ENCODE results near the gene APOL2. TPM values are rescaled to one million over a fixed set of nuclear protein-coding genes. Genes with fewer than 3 reads are reported as not detected.

APOL2 gene
- polyA plus RNA-seq, 1 donor from 2014 or later, result not detected

GRCh38 chr22:36246718-36247117, 7.4 kb upstream of the APOL2 start:
- Histone ChIP-seq H3K4me2 (ENCODE audit: low read length) (no peak overlapping the region), H3K9ac (ENCODE audit: low read length) (no peak overlapping the region), H4K20me1 (ENCODE audit: insufficient read depth) (no peaks in the 10 kb centered on the region), H3K36me3 (ENCODE audit: insufficient read depth, low read length) (no peaks in the 10 kb centered on the region), H3K79me2 (replicated peaks; ENCODE audit: insufficient read depth, low read length) (no peaks in the 10 kb centered on the region), H3K4me3 (ENCODE audit: low read length) (no peak overlapping the region), H3K27me3 (ENCODE audit: insufficient read depth, low read depth, low read length) (no peaks in the 10 kb centered on the region), H3K27ac (ENCODE audit: low read length) (no peak overlapping the region), H3F3A (ENCODE audit: insufficient read depth, low read length, poor library complexity, severe bottlenecking) (no peaks in the 10 kb centered on the region), H2AFZ (ENCODE audit: low read depth, low read length) (no peak overlapping the region), H3K9me2 (ENCODE audit: insufficient read depth, low read length) (no peaks in the 10 kb centered on the region), H3K9me3 (ENCODE audit: low read length) (no peaks in the 10 kb centered on the region)
- no peak for TF ChIP-seq EP300 (conservative IDR thresholded peaks at IDR 0.05; ENCODE audit: poor library complexity, severe bottlenecking)
- TF ChIP-seq EZH2 (IDR thresholded peaks at IDR 0.05; ENCODE audit: borderline replicate concordance, insufficient read depth, low read length, poor library complexity, severe bottlenecking), result no peak
- no peak for TF ChIP-seq RAD21 (conservative IDR thresholded peaks at IDR 0.05)
- TF ChIP-seq POLR2AphosphoS5 (IDR thresholded peaks at IDR 0.05), result no peak
- no peak for TF ChIP-seq REST (IDR thresholded peaks at IDR 0.05; ENCODE audit: borderline replicate concordance)
- no peak for TF ChIP-seq CTCF (IDR thresholded peaks at IDR 0.05; ENCODE audit: poor library complexity, severe bottlenecking)
- no peak for TF ChIP-seq MXI1 (conservative IDR thresholded peaks at IDR 0.05; ENCODE audit: poor library complexity, severe bottlenecking)
- TF ChIP-seq TAF1 (IDR thresholded peaks at IDR 0.05; ENCODE audit: low read depth), result no peak
- no peak for TF ChIP-seq SMC3 (conservative IDR thresholded peaks at IDR 0.05; ENCODE audit: poor library complexity)

GRCh38 chr22:36245805-36246356, 6.6 kb upstream of the APOL2 start:
- no peaks in the 10 kb centered on the region for H3K9me2 ChIP-seq (ENCODE audit: insufficient read depth, low read length)

More at GRCh38 chr22:36245805-36246356, 6.6 kb upstream of the APOL2 start:
- Histone ChIP-seq H3K27me3 (ENCODE audit: insufficient read depth, low read depth, low read length) (no peaks in the 10 kb centered on the region), H3K79me2 (replicated peaks; ENCODE audit: insufficient read depth, low read length) (no peaks in the 10 kb centered on the region), H3K9me3 (ENCODE audit: low read length) (no peaks in the 10 kb centered on the region), H3K27ac (ENCODE audit: low read length) (no peak overlapping the region), H3K9ac (ENCODE audit: low read length) (no peak overlapping the region), H3K36me3 (ENCODE audit: insufficient read depth, low read length) (no peaks in the 10 kb centered on the region), H3K4me3 (ENCODE audit: low read length) (no peak overlapping the region), H4K20me1 (ENCODE audit: insufficient read depth) (no peaks in the 10 kb centered on the region), H3F3A (ENCODE audit: insufficient read depth, low read length, poor library complexity, severe bottlenecking) (no peaks in the 10 kb centered on the region), H2AFZ (ENCODE audit: low read depth, low read length) (no peak overlapping the region), H3K4me2 (ENCODE audit: low read length) (no peak overlapping the region)
- TF ChIP-seq CTCF (IDR thresholded peaks at IDR 0.05; ENCODE audit: poor library complexity, severe bottlenecking), result no peak
